Measurements from ENCODE around the gene OR51Q1. TPM values are rescaled to one million over a fixed set of nuclear protein-coding genes. Genes with fewer than 3 reads are reported as not detected.

Gene OR51Q1
- total and polyA plus RNA-seq, 2 experiments from 2014 or later: not detected

DNA sequence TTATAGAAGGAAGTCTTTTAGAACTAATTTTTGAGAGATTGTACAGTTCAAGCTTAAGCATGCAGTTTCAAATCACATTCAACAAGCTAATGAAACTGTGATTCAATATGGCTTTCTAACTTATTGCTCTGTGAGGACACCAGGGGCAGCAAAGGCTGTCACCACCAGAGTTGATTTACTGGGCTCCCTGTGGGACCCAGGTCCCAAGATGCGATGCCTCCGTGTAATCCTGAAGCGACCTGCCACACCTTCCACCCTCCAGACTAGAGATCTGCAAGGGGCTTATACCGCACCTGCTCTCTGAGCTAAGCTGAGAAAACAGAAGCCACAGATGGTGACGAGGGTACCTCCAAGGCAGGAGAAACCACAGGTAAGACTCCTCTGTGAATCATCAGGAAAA lies 918 bp upstream of the OR51Q1 start:
- Histone ChIP-seq H3K4me3 (no peak overlapping the region), H2AFZ (no peak overlapping the region), H3K36me3 (ENCODE audit: insufficient read depth) (no peaks in the 10 kb centered on the region), H3K4me1 (ENCODE audit: insufficient read depth) (no peaks in the 10 kb centered on the region), H3K79me2 (replicated peaks; ENCODE audit: insufficient read depth) (no peaks in the 10 kb centered on the region), H3K4me2 (no peak overlapping the region), H3K27ac (ENCODE audit: low read depth) (no peak overlapping the region), H4K20me1 (replicated peaks; ENCODE audit: insufficient read depth) (no peaks in the 10 kb centered on the region), H3K9me2 (ENCODE audit: insufficient read depth) (no peaks in the 10 kb centered on the region), H3F3A (replicated peaks; ENCODE audit: low read depth) (no peaks in the 10 kb centered on the region), H3K27me3 (ENCODE audit: insufficient read depth) (no peaks in the 10 kb centered on the region)
- Mint-ChIP-seq H3K4me1 (no peaks in the 10 kb centered on the region), H3K27me3 (ENCODE audit: insufficient read depth, low read depth, poor library complexity) (no peaks in the 10 kb centered on the region), H3K27ac (no peak overlapping the region), H3K9me3 (peaks cover 4% of the 10 kb centered on the region; the same call in 1 of the 3 replicates), H3K4me3 (no peak overlapping the region), H3K36me3 (ENCODE audit: low read depth) (no peaks in the 10 kb centered on the region)
- TF ChIP-seq EZH2 (IDR thresholded peaks at IDR 0.05; ENCODE audit: low read depth, unreplicated experiment) (no peak), CREB1 (CRISPR knock-in tag; IDR thresholded peaks at IDR 0.05; ENCODE audit: low read depth) (no peak)
- TF ChIP-seq, protein P1, sequence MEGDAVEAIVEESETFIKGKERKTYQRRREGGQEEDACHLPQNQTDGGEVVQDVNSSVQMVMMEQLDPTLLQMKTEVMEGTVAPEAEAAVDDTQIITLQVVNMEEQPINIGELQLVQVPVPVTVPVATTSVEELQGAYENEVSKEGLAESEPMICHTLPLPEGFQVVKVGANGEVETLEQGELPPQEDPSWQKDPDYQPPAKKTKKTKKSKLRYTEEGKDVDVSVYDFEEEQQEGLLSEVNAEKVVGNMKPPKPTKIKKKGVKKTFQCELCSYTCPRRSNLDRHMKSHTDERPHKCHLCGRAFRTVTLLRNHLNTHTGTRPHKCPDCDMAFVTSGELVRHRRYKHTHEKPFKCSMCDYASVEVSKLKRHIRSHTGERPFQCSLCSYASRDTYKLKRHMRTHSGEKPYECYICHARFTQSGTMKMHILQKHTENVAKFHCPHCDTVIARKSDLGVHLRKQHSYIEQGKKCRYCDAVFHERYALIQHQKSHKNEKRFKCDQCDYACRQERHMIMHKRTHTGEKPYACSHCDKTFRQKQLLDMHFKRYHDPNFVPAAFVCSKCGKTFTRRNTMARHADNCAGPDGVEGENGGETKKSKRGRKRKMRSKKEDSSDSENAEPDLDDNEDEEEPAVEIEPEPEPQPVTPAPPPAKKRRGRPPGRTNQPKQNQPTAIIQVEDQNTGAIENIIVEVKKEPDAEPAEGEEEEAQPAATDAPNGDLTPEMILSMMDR (conservative IDR thresholded peaks at IDR 0.05; ENCODE audit: low read depth in 2 of 2): peak; percentile 9 to 34; a peak in 2 of 4 replicates
- peak; percentile 43 for DNase-seq (ENCODE audit: low spot score)
- peak; percentile 71 for ATAC-seq

DNA sequence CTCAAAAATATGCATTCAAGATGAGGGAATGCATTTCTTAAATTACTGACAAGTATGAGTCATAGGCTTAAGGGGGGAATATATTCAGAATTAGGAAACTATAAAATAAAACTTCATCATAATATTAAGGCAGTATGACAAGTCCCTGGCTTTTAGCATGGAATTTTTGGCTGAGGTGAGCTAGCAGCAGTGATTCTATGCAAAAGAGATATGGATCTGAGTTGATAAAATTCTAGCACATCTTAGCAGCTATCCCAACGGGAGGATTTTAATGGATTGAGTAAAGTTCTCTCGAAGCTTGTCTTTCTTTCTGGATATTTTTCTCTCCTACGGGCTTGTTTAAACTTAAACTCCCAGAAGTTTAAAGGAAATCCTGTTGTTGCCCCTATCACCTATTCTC lies 1.2 kb downstream of the OR51Q1 start:
- H3F3A ChIP-seq (replicated peaks; ENCODE audit: low read depth): no peaks in the 10 kb centered on the region
- H4K20me1 ChIP-seq (replicated peaks; ENCODE audit: insufficient read depth): no peaks in the 10 kb centered on the region
- no peak overlapping the region for H3K4me3 ChIP-seq
- H3K27ac ChIP-seq (ENCODE audit: low read depth): no peak overlapping the region
- no peak overlapping the region for H2AFZ ChIP-seq
- Mint-ChIP-seq H3K4me3 (no peak overlapping the region), H3K36me3 (ENCODE audit: low read depth) (no peaks in the 10 kb centered on the region), H3K9me3 (peaks cover 4% of the 10 kb centered on the region; the same call in 1 of the 3 replicates), H3K27me3 (ENCODE audit: insufficient read depth, low read depth, poor library complexity) (no peaks in the 10 kb centered on the region), H3K4me1 (no peaks in the 10 kb centered on the region), H3K27ac (no peak overlapping the region)
- no peak overlapping the region for H3K4me2 ChIP-seq
- no peaks in the 10 kb centered on the region for H3K27me3 ChIP-seq (ENCODE audit: insufficient read depth)
- no peaks in the 10 kb centered on the region for H3K36me3 ChIP-seq (ENCODE audit: insufficient read depth)
- H3K79me2 ChIP-seq (replicated peaks; ENCODE audit: insufficient read depth): no peaks in the 10 kb centered on the region
- ATAC-seq: no peak
- no peaks in the 10 kb centered on the region for H3K9me2 ChIP-seq (ENCODE audit: insufficient read depth)
- no peak for DNase-seq (ENCODE audit: low spot score)
- no peaks in the 10 kb centered on the region for H3K4me1 ChIP-seq (ENCODE audit: insufficient read depth)
- TF ChIP-seq EZH2 (IDR thresholded peaks at IDR 0.05; ENCODE audit: low read depth, unreplicated experiment) (no peak), JUNB (IDR thresholded peaks at IDR 0.05; ENCODE audit: unreplicated experiment) (no peak), CREB1 (CRISPR knock-in tag; IDR thresholded peaks at IDR 0.05; ENCODE audit: low read depth) (no peak), ZNF331 (CRISPR knock-in tag; IDR thresholded peaks at IDR 0.05; ENCODE audit: low read depth) (no peak), POLR2AphosphoS5 (IDR thresholded peaks at IDR 0.05; ENCODE audit: low read depth) (no peak), STAT1 (IDR thresholded peaks at IDR 0.05; ENCODE audit: unreplicated experiment) (no peak), EZH2phosphoT487 (IDR thresholded peaks at IDR 0.05; ENCODE audit: unreplicated experiment) (no peak)
- TF ChIP-seq, protein P2, sequence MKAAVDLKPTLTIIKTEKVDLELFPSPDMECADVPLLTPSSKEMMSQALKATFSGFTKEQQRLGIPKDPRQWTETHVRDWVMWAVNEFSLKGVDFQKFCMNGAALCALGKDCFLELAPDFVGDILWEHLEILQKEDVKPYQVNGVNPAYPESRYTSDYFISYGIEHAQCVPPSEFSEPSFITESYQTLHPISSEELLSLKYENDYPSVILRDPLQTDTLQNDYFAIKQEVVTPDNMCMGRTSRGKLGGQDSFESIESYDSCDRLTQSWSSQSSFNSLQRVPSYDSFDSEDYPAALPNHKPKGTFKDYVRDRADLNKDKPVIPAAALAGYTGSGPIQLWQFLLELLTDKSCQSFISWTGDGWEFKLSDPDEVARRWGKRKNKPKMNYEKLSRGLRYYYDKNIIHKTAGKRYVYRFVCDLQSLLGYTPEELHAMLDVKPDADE (IDR thresholded peaks at IDR 0.05): no peak
- TF ChIP-seq, protein P3, sequence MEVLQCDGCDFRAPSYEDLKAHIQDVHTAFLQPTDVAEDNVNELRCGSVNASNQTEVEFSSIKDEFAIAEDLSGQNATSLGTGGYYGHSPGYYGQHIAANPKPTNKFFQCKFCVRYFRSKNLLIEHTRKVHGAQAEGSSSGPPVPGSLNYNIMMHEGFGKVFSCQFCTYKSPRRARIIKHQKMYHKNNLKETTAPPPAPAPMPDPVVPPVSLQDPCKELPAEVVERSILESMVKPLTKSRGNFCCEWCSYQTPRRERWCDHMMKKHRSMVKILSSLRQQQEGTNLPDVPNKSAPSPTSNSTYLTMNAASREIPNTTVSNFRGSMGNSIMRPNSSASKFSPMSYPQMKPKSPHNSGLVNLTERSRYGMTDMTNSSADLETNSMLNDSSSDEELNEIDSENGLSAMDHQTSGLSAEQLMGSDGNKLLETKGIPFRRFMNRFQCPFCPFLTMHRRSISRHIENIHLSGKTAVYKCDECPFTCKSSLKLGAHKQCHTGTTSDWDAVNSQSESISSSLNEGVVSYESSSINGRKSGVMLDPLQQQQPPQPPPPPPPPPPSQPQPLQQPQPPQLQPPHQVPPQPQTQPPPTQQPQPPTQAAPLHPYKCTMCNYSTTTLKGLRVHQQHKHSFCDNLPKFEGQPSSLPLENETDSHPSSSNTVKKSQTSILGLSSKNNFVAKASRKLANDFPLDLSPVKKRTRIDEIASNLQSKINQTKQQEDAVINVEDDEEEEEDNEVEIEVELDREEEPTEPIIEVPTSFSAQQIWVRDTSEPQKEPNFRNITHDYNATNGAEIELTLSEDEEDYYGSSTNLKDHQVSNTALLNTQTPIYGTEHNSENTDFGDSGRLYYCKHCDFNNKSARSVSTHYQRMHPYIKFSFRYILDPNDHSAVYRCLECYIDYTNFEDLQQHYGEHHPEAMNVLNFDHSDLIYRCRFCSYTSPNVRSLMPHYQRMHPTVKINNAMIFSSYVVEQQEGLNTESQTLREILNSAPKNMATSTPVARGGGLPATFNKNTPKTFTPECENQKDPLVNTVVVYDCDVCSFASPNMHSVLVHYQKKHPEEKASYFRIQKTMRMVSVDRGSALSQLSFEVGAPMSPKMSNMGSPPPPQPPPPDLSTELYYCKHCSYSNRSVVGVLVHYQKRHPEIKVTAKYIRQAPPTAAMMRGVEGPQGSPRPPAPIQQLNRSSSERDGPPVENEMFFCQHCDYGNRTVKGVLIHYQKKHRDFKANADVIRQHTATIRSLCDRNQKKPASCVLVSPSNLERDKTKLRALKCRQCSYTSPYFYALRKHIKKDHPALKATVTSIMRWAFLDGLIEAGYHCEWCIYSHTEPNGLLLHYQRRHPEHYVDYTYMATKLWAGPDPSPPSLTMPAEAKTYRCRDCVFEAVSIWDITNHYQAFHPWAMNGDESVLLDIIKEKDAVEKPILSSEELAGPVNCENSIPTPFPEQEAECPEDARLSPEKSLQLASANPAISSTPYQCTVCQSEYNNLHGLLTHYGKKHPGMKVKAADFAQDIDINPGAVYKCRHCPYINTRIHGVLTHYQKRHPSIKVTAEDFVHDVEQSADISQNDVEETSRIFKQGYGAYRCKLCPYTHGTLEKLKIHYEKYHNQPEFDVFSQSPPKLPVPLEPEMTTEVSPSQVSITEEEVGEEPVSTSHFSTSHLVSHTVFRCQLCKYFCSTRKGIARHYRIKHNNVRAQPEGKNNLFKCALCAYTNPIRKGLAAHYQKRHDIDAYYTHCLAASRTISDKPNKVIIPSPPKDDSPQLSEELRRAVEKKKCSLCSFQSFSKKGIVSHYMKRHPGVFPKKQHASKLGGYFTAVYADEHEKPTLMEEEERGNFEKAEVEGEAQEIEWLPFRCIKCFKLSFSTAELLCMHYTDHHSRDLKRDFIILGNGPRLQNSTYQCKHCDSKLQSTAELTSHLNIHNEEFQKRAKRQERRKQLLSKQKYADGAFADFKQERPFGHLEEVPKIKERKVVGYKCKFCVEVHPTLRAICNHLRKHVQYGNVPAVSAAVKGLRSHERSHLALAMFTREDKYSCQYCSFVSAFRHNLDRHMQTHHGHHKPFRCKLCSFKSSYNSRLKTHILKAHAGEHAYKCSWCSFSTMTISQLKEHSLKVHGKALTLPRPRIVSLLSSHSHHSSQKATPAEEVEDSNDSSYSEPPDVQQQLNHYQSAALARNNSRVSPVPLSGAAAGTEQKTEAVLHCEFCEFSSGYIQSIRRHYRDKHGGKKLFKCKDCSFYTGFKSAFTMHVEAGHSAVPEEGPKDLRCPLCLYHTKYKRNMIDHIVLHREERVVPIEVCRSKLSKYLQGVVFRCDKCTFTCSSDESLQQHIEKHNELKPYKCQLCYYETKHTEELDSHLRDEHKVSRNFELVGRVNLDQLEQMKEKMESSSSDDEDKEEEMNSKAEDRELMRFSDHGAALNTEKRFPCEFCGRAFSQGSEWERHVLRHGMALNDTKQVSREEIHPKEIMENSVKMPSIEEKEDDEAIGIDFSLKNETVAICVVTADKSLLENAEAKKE (CRISPR knock-in tag; IDR thresholded peaks at IDR 0.05): no peak
- TF ChIP-seq, protein P1 (conservative IDR thresholded peaks at IDR 0.05; ENCODE audit: low read depth in 2 of 2): no peak
